Lower lobe of right lung (tissue), 1 donor: ENCODE measurements around the gene L3MBTL2. TPM values are rescaled to one million over a fixed set of nuclear protein-coding genes. Genes with fewer than 3 reads are reported as not detected.

Source experiments
- microRNA-seq: library from miRNA; unstranded; fragments of <30 nt; microRNA quantifications from one replicate; pipeline ENCODE4 v1.2.0, GENCODE V29; 2020; ENCODE audit warnings: borderline number of aligned reads
- total RNA-seq: library from RNA; stranded (reverse); fragmentation: NEBNext Ultra II Directional; extraction: Animal tissue kit (Norgen Biotek cat#: 25700); gene quantifications from one replicate; pipeline ENCODE4 v1.2.1, GENCODE V29; 2021
- donor health status: DM: no; HTN: yes; CAD: no; lungs with severe emphysema.

The L3MBTL2 gene
- total RNA-seq, 1 donor from 2014 or later = 22.8 TPM

Small RNAs within 50 kb of the gene (microRNA-seq; reads per million reads assigned to microRNA genes)
- gene MIR6889 = not detected

Other genes with a start within 250 kb of the L3MBTL2 start
- 73.7 TPM for gene EP300, start 112.7 kb upstream of the L3MBTL2 start, total RNA-seq
- 3.6 TPM for gene CHADL, start 35.6 kb downstream of the L3MBTL2 start, total RNA-seq
- 43.8 TPM for gene RANGAP1, start 80.9 kb downstream of the L3MBTL2 start, total RNA-seq
- 63.1 TPM for gene ZC3H7B, start 96.2 kb downstream of the L3MBTL2 start, total RNA-seq
- gene TEF, start 176.6 kb downstream of the L3MBTL2 start, total RNA-seq = 29.7 TPM
- gene TOB2, start 241.5 kb downstream of the L3MBTL2 start, total RNA-seq = 49.0 TPM